ENCODE results near the gene ARHGAP10.

ARHGAP10 gene

DNA sequence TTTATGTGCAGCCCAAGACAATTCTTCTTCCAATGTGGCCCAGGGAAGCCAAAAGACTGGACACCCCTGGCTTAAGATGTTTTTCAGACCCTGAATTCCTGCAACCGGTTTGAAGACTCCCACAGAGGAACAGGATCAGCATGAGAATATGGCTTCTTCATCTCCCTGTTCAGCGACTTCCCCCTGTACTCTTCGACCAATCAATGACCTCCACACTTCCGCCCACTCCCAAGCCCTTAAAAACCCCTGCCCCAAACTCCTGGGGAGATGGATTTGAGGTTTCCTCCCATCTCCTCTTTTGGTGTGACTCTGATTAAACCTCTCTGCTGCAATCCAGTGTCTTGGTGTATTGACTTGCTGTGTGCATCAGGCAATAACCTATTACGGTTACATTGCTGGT is 365.9 kb downstream of the ARHGAP10 start:
- H4K20me1 ChIP-seq (ENCODE audit: insufficient read depth, low read length): no peaks in the 10 kb centered on the region
- no peaks in the 10 kb centered on the region for H3K36me3 ChIP-seq (replicated peaks; ENCODE audit: insufficient read depth, low read length)
- no peak overlapping the region for H3K9ac ChIP-seq (ENCODE audit: low read length)
- no peak overlapping the region for H3K4me2 ChIP-seq (ENCODE audit: low read depth, low read length)
- no peak overlapping the region for H3K27ac ChIP-seq (ENCODE audit: low read length)
- H3K4me1 ChIP-seq (ENCODE audit: low read length): no peaks in the 10 kb centered on the region
- no peaks in the 10 kb centered on the region for H3K9me3 ChIP-seq (replicated peaks; ENCODE audit: insufficient read depth, low read length)
- no peak for DNase-seq
- H3F3A ChIP-seq (ENCODE audit: insufficient read depth, low read length): no peaks in the 10 kb centered on the region
- H3K9me2 ChIP-seq (replicated peaks; ENCODE audit: insufficient read depth, low read length): no peaks in the 10 kb centered on the region
- H3K27me3 ChIP-seq (replicated peaks; ENCODE audit: insufficient read depth, low read length): no peaks in the 10 kb centered on the region
- H3K4me3 ChIP-seq (ENCODE audit: low read length): no peak overlapping the region
- TF ChIP-seq, protein P1, sequence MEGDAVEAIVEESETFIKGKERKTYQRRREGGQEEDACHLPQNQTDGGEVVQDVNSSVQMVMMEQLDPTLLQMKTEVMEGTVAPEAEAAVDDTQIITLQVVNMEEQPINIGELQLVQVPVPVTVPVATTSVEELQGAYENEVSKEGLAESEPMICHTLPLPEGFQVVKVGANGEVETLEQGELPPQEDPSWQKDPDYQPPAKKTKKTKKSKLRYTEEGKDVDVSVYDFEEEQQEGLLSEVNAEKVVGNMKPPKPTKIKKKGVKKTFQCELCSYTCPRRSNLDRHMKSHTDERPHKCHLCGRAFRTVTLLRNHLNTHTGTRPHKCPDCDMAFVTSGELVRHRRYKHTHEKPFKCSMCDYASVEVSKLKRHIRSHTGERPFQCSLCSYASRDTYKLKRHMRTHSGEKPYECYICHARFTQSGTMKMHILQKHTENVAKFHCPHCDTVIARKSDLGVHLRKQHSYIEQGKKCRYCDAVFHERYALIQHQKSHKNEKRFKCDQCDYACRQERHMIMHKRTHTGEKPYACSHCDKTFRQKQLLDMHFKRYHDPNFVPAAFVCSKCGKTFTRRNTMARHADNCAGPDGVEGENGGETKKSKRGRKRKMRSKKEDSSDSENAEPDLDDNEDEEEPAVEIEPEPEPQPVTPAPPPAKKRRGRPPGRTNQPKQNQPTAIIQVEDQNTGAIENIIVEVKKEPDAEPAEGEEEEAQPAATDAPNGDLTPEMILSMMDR (IDR thresholded peaks at IDR 0.05; ENCODE audit: low read length): no peak
- no peaks in the 10 kb centered on the region for H3K79me2 ChIP-seq (ENCODE audit: low read length)
- no peak overlapping the region for H2AFZ ChIP-seq (ENCODE audit: low read length)

DNA sequence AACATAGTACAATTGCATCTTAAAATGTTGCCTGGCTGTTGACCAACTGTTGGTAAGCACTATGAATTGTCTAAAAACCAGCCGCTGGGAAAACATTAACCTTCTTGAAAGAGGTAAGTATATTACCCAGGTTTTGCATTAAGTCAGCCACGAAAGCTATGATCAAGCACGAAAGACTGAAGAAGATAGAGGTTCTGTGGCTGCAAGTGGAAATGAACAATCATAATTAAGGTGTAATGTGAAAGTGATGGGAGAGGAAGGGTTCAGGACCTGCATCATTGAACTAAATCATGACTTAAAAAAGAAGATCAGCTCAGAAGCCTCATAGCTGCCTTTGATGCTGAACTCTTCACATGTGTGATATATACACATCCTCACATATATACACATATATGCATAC is 369.3 kb downstream of the ARHGAP10 start:
- Histone ChIP-seq H3F3A (ENCODE audit: insufficient read depth, low read length) (no peaks in the 10 kb centered on the region), H3K27me3 (replicated peaks; ENCODE audit: insufficient read depth, low read length) (no peaks in the 10 kb centered on the region), H3K79me2 (ENCODE audit: low read length) (no peaks in the 10 kb centered on the region), H4K20me1 (ENCODE audit: insufficient read depth, low read length) (no peaks in the 10 kb centered on the region), H3K9me3 (replicated peaks; ENCODE audit: insufficient read depth, low read length) (no peaks in the 10 kb centered on the region), H3K4me3 (ENCODE audit: low read length) (no peak overlapping the region), H3K9me2 (replicated peaks; ENCODE audit: insufficient read depth, low read length) (no peaks in the 10 kb centered on the region), H3K9ac (ENCODE audit: low read length) (no peak overlapping the region), H2AFZ (ENCODE audit: low read length) (no peak overlapping the region), H3K27ac (ENCODE audit: low read length) (no peak overlapping the region), H3K4me1 (ENCODE audit: low read length) (no peaks in the 10 kb centered on the region), H3K4me2 (ENCODE audit: low read depth, low read length) (no peak overlapping the region), H3K36me3 (replicated peaks; ENCODE audit: insufficient read depth, low read length) (no peaks in the 10 kb centered on the region)
- no peak for TF ChIP-seq EZH2phosphoT487 (IDR thresholded peaks at IDR 0.05; ENCODE audit: low read length)
- TF ChIP-seq EZH2 (optimal IDR thresholded peaks at IDR 0.05; ENCODE audit: low read depth, low read length): no peak
- TF ChIP-seq, protein P1 (IDR thresholded peaks at IDR 0.05; ENCODE audit: low read length): no peak
- DNase-seq: no peak

DNA sequence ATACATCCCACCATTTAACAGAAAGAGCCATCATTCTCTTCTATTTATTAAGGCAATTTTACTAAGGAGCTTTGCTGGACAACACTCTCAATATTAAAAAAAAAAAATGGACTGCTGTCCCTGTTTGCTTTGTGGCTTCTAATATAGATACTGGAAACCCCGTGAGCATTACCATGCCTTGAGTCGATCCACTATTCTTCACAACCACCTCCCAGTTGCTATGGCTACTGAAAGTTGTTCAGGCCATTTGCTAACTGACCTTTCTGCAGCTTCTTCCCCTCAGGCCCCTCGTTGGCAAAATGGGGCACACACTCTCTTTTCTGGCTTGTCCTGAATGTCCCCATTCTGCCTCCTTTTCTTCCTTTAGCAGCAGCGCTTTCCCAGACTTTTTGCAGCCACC is 369.9 kb downstream of the ARHGAP10 start:
- Histone ChIP-seq H3K9me3 (replicated peaks; ENCODE audit: insufficient read depth, low read length) (no peaks in the 10 kb centered on the region), H3K27me3 (replicated peaks; ENCODE audit: insufficient read depth, low read length) (no peaks in the 10 kb centered on the region), H3K36me3 (replicated peaks; ENCODE audit: insufficient read depth, low read length) (no peaks in the 10 kb centered on the region), H3K9ac (ENCODE audit: low read length) (no peak overlapping the region), H3K9me2 (replicated peaks; ENCODE audit: insufficient read depth, low read length) (no peaks in the 10 kb centered on the region), H4K20me1 (ENCODE audit: insufficient read depth, low read length) (no peaks in the 10 kb centered on the region), H3K4me3 (ENCODE audit: low read length) (no peak overlapping the region), H3F3A (ENCODE audit: insufficient read depth, low read length) (no peaks in the 10 kb centered on the region), H3K4me2 (ENCODE audit: low read depth, low read length) (no peak overlapping the region), H3K27ac (ENCODE audit: low read length) (no peak overlapping the region), H3K4me1 (ENCODE audit: low read length) (no peaks in the 10 kb centered on the region), H3K79me2 (ENCODE audit: low read length) (no peaks in the 10 kb centered on the region), H2AFZ (ENCODE audit: low read length) (no peak overlapping the region)
- TF ChIP-seq, protein P1 (IDR thresholded peaks at IDR 0.05; ENCODE audit: low read length): no peak
- no peak for TF ChIP-seq EZH2 (optimal IDR thresholded peaks at IDR 0.05; ENCODE audit: low read depth, low read length)
- TF ChIP-seq EZH2phosphoT487 (IDR thresholded peaks at IDR 0.05; ENCODE audit: low read length): no peak
- DNase-seq: no peak

All from MM.1S (cell line).